GM21737 (cell line): Measurements from ENCODE around the gene CCR5AS.
"Not testable (repeated sequence)": the region's sequence is repeated elsewhere in the genome, so short reads cannot be mapped to it uniquely, and the experiment has no call there.

ENCODE experiments used
- ATAC-seq: cut with Tn5 transposase; IDR thresholded peaks from one replicate; pipeline ENCODE4 v1.9.1; 2021; ENCODE audit warnings: mild to moderate bottlenecking, moderate library complexity; ENCODE audit not compliant: unreplicated experiment

CCR5AS gene

GRCh38 chr3:46406443-46406787, 451 bp downstream of the CCR5AS start:
- ATAC-seq = no peak

DNA sequence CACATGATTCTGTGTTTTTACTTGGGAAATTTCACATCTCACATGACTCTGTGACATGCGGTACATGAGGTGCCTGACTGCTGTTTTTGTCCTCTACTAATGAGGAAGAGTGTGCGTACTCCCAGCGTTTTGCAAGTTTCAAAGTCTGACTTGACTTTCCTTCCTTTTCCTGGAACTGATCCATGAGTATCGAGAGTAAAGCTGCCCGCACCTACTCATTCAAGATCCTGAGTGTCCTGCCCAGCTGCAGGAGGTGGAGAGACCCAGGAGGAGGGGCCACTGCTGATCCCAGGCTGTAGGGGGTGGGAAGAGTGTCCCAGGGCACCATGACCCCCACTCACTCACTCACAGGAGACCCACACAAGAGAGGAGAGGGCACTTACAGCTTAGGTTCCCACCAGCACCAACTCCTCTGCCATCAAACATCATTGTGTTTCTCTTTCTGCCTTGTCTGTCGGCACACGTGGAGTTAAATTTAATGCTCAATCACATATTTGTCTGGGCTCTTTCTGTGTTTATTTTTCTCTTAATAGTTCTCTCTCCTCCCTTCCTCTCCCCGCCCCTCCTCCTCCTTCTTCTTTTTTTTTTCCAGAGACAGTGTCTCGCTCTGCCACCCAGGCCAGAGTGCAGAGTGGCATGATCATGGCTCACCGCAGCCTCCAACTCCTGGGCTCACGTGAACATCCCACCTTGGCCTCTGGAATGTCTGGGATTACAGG, 1.4 kb downstream of the CCR5AS start:
- no peak for ATAC-seq

DNA sequence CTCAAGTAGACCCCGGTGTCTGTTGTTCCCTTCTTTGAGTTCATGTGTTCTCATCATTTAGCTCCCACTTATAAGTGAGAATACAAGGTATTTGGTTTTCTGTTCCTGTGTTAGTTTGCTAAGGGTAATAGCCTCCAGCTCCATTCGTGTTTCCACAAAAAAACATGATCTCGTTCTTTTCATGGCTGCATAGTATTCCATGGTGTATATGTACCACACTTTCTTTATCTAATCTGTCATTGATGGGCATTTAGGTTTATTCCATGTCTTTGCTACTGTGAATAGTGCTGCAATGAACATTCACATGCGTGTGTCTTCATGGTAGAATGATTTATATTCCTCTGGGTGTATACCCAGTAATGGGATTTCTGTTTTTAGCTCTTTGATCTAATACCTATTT, 4.0 kb downstream of the CCR5AS start:
- not testable (repeated sequence) for ATAC-seq

GRCh38 chr3:46401579-46401978, 5.3 kb downstream of the CCR5AS start:
- no peak for ATAC-seq

DNA sequence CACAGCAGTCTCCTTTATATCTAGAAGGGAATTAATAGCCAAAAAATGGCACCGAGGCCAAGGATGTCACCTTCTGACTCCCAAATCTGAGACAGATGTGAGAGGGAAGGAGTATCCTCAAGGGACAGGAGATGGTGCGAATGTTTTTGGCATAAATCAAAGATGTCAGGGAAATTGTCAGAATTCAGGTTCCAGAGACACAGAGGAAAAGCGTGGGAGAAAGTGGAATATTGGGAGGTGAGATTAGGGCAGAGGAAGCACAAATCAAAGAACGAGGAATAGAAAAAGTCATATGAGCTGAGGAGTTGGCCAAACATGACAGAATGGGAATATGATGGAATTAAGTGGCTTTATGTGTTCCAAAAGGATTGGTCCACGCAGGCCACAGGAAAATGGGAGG, 6.0 kb downstream of the CCR5AS start:
- ATAC-seq = no peak

DNA sequence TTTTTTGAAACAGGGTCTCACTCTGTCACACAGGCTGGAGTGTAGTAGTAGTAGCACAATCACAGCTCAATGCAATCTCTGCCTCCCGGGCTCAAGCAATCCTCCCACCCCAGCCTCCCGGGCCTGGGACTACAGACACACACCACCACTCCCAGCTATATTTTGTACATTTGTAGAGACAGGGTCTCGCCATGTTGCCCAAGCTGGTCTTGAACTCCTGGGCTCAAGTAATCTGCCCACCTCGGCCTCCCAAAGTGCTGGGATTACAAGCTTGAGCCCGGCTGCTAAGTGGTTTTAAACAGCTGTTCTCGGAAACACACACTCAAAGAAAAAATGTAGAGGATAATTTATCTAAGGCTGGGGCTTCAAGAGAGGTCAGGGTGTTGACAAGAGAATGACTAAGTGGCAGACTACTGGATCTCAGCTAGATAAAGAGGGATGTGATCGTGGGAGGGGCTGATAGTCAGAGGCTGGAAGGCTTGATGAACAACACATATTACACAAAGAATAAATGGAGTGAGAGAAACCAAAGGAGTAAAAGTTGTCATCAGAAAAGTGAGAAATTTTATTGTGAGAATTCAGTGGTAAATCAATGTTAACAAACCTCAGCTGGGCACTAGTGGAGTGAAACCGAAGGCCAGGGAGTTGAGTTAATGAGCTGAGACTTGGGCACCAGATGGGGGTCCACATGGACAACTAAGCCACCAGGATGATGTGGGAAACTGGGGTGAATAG, 6.7 kb downstream of the CCR5AS start:
- no peak for ATAC-seq

DNA sequence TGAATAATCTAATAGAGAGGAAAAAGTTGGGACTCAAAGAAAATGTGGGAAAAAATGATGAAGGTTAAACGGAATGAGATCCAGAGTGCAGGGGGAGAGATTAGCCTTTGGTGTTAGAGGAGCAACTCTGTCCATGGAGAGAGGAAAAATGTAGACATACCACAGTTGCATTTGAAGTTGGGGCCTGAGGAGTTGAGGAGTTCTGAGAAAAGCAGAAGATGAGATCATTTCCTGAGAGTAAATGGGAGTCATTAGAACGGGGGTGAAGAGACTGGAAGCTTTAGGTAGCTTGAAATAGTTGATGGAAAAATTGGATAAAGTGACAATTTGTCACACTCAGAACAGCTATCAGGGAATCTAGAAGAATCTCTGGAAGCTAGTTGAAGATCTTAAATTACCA, 7.3 kb downstream of the CCR5AS start:
- no peak for ATAC-seq

- no peak for ATAC-seq
Measured at GRCh38 chr3:46399098-46399497, 7.8 kb downstream of the CCR5AS start.

- no peak for ATAC-seq
Measured at GRCh38 chr3:46398186-46398955, 8.5 kb downstream of the CCR5AS start.

GRCh38 chr3:46397111-46397510, 9.8 kb downstream of the CCR5AS start:
- no peak for ATAC-seq

DNA sequence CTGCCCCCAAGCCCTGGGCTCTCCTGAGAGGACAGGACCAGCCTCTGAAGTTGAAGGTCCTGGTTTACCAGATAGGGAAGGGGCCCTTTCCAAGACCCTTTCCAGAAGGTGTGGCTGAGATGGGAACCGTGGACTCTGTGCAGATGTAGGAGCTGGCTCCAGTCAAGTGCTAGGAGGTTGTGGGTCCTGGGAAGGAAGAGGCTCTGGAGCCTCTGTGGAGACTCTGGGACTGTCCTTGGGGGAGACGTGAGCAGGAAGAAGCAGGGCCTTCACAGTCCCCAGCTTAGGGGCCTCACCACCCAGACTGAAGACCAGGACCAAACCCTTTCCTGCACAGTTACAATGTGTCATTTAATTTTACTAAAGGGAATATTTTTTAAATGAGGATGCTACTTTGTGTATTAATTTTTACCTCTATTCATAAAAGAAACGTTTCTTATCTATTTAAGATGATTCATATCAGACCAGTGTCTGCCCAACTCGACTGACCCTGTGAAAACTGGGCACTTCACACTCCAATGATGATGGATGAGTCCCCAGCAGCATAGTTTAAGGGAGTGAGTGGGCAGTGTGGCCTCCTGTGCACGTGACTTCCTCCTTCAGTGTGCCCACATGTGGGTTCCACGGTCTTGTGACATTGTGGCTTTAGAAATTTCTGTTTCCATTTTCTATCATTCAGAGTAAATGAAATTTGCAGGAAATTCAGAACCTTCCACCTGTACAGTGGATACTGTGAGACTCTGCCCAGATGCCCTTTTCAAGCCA, 10.9 kb downstream of the CCR5AS start:
- ATAC-seq = no peak

DNA sequence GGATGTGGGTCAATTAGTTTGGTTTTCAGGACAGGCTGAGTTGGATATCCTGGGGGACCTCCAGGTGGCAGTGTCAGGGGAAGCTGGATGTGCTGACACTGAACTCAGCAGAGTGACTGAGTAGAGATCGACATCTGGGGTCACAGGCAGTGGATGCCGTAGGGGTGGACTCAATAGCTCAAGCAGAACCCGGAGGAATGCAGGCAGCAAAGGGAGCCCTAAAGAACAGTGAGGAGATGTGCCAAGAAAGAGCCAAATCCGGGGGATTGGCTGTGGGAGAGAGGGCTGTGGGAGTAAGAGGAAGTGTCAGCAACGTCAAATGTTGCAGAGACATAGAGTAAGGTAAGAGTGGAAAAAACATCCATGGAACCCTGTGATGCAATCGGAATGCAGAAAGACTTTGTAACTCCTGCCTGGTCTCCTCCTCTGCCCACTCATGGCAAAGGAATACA, 11.6 kb downstream of the CCR5AS start:
- ATAC-seq = no peak

GRCh38 chr3:46393554-46394434, 13.1 kb downstream of the CCR5AS start:
- no peak for ATAC-seq

- ATAC-seq = no peak
Measured at GRCh38 chr3:46393011-46393410, 13.9 kb downstream of the CCR5AS start.

DNA sequence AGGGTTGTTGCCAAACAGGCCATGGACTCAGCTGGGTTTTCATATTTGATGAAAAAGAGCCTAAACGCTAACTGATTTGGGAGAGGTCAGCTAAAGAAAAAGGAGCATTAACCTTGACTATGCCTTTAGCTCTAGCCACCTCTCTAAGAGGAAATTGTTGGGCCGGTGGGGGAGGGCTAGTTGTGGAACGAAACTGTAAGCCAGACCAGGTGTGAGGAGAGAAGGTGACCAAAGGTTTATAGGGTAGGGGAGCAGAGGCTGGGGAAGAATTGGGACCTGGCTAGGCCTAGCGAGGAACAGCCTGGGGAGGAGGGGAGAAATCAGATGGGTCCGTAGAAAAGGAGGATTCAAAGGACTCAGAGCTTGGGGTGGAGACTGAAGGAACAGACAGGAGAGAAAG, 15.3 kb downstream of the CCR5AS start:
- ATAC-seq = not testable (repeated sequence)

DNA sequence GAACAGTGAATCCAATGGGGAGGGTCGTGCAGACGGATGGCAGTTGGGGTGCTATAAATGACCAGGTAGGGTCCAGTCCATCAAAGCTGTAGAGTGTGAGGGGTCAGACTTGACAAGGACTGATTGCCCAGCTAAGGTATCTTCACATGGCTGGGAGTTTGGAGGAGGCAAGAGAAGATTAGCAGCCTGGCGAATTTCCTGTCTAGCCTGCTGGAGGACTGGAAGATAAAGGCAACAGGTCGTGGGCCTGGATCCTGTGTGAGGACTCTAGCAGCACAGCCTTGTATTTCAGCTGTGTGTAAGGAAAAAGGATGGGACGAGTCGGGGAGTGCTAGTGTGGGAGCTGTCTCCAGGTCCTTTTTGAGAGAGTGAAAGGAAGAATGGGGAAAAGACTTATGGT, 17.6 kb downstream of the CCR5AS start:
- no peak for ATAC-seq

DNA sequence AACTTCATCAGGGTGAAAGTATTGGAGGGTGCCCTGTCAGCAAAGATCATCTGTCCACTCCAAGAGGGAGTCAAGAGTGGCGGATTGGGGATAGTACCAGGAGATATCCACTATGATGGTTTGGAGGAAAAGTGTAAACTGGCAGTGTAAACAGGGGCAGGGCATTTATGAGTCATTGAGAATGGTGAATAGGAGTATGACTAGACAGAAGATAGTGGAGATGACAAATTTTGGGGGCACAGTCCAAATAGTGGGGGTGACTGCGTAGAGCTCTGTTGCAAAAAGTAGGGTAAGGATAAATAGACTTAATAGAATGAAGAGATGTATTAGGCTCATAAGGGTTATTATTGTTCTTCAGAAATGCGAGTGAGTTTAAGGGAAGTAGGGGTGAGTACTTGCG, 18.0 kb downstream of the CCR5AS start:
- not testable (repeated sequence) for ATAC-seq

- ATAC-seq = no peak
Measured at GRCh38 chr3:46386205-46386604, 20.7 kb downstream of the CCR5AS start.

DNA sequence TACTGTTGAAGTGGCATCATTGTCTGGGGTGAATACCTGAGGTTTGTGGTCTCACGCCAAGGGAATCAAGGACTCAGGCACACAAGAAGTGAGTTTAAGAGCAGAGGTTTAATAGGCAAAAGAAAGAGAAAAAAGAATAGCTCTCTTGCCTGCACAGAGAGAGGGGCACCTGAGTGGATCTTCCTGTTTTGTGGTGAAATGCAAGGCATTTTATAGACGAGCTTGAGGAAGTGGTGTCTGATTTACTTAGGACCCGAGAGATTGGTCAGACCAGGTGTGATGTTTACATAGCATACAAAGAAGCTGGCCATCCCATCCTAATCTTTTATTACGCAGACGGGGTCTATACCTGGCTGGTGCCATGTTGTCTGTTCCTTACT, 22.9 kb downstream of the CCR5AS start:
- no peak for ATAC-seq
